CD8-positive, alpha-beta memory T cell (primary cell): Measurements from ENCODE around the gene SPRED2. TPM values are rescaled to one million over a fixed set of nuclear protein-coding genes. Genes with fewer than 3 reads are reported as not detected.

Experiments used
- CTCF ChIA-PET: fragments of 350-600 bp; sonication (Branson Sonifier 250); formaldehyde crosslinking; loops from one replicate; lab custom pipeline; 2021; ENCODE audit warnings: antibody characterized with exemption; lab: Charles Lee
- POLR2A ChIA-PET: fragments of 350-600 bp; sonication (Branson Sonifier 250); formaldehyde crosslinking; loops from one replicate; lab custom pipeline; 2021; ENCODE audit warnings: antibody characterized with exemption; lab: Charles Lee
- DNase-seq, 5 donors: peaks; one replicate each; pipeline versions ENCODE4 v3.0.0 to v3.0.0-alpha.2; 2020 to 2022; ENCODE audit warnings: mixed read lengths in 1 of 5
- H3K27ac ChIP-seq: one replicate; pipeline ENCODE4 v1.7.0; 2013; ENCODE audit warnings: low read depth, mild to moderate bottlenecking, low read length, moderate library complexity
- H3K27me3 ChIP-seq: 2 replicates; pipeline ENCODE4 v1.7.0; 2013; ENCODE audit warnings: low read length, mild to moderate bottlenecking; ENCODE audit not compliant: insufficient read depth, poor library complexity, severe bottlenecking
- H3K36me3 ChIP-seq: 2 replicates; pipeline ENCODE4 v1.7.0; 2013; ENCODE audit warnings: mild to moderate bottlenecking, low read length, moderate library complexity; ENCODE audit not compliant: insufficient read depth
- H3K4me1 ChIP-seq: 2 replicates; pipeline ENCODE4 v1.7.0; 2013; ENCODE audit warnings: mild to moderate bottlenecking, low read length, moderate library complexity; ENCODE audit not compliant: insufficient read depth
- H3K4me3 ChIP-seq: 2 replicates; pipeline ENCODE4 v1.7.0; 2013; ENCODE audit warnings: mild to moderate bottlenecking, low read length
- H3K9me3 ChIP-seq: 2 replicates; pipeline ENCODE4 v1.7.0; 2013; ENCODE audit warnings: mild to moderate bottlenecking, low read length
- H3K27ac Mint-ChIP-seq, 8 donors: one replicate each; pipeline ENCODE4 v1.8.0; 2020 to 2021; ENCODE audit warnings: mixed read lengths in 8 of 8, mild to moderate bottlenecking in 6 of 8, inconsistent platforms in 3 of 8, moderate library complexity in 3 of 8
- H3K27me3 Mint-ChIP-seq, 2 donors: one replicate each; pipeline ENCODE4 v1.8.0; 2020 to 2021; ENCODE audit warnings: mixed read lengths in 2 of 2, mild to moderate bottlenecking in 1 of 2, moderate library complexity in 1 of 2
- H3K36me3 Mint-ChIP-seq, 3 donors: one replicate each; pipeline ENCODE4 v1.8.0; 2020 to 2021; ENCODE audit warnings: mixed read lengths in 3 of 3, inconsistent platforms in 1 of 3, mild to moderate bottlenecking in 1 of 3
- H3K4me1 Mint-ChIP-seq, 3 donors: one replicate each; pipeline ENCODE4 v1.8.0; 2020 to 2021; ENCODE audit warnings: mixed read lengths in 3 of 3, inconsistent platforms in 1 of 3, mild to moderate bottlenecking in 1 of 3
- H3K4me3 Mint-ChIP-seq, 7 donors: one replicate each; pipeline ENCODE4 v1.8.0; 2020 to 2021; ENCODE audit warnings: mixed read lengths in 7 of 7, mild to moderate bottlenecking in 6 of 7, moderate library complexity in 4 of 7, inconsistent platforms in 2 of 7
- H3K9me3 Mint-ChIP-seq, 5 donors: one replicate each; pipeline ENCODE4 v1.8.0; 2020 to 2022; ENCODE audit warnings: mixed read lengths in 5 of 5, mild to moderate bottlenecking in 3 of 5, moderate library complexity in 2 of 5, inconsistent platforms in 1 of 5
- polyA plus RNA-seq: library from polyadenylated mRNA; unstranded; fragments of 300-500 nt; fragmentation: Illumina TruSeq; gene quantifications from one replicate; pipeline ENCODE4 v1.2.3, GENCODE V29; 2021
- total RNA-seq, 2 experiments: library from RNA; stranded (reverse); gene quantifications; one replicate each; pipeline ENCODE4 v1.2.3, GENCODE V29; 2021

The SPRED2 gene
- total RNA-seq = 1 to 10 TPM; 3.0 to 4.0 TPM
- 1.3 TPM for polyA plus RNA-seq

DNA sequence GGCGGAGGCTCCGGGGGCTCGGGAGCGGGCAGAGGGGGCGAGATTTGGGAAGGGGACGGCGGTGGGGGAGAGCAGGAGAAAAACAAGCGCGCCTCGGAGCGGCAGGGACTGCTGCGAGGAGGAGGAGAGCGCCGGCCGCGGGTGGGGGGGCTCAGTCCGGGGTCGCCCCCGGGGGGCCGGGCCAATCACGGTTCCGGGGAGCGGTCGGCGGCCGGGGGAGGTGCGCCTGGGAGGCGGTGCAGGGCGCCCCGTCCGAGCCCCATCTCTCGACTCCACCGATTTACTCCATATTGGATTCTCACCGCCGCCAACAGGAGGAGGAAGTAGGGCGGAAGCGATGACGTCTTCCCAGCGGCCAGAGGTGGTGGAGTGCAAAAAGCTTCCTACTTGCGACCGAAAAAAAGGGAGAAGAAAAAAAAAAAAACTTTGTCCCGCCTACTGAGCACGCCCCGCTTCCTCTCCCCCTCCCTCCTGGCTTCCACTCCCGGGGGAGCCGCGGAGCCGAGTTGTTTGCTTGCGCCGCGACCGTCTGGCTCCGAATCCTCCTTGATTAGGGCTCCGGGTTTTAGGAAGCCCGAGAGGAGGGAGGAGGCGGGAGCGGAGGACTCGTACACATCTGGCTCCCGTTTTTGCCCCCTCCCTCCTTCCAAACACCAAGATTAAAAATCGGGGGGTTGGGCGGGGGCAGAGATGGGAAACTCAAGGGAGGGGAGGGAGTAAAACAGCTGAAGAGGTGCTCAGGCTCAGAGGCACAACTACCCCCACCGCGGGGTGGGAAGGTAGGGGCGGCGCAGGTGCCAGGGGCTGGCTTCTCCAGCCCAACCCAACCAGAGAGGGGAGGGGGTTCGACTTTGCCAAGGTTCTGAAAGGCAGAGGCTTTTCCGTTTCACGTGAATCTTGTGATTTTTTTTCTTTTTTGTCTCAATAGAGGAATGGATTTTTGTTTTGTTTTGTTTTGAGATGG is at the start of gene SPRED2:
TSS of gene SPRED2 (minus strand) at position 373 of the 964 bp plus-strand sequence. CDS start 612 bp downstream, outside the sequence.
- POLR2A ChIA-PET = no interaction called here
- Mint-ChIP-seq H3K4me3 (peak within 1 kb of the TSS; percentile 88 to 97 (median 91)), H3K9me3 (no peaks in the 10 kb centered on the region), H3K27me3 (peaks cover 23 to 33% of the 10 kb centered on the region in 2 donors), H3K4me1 (peaks cover 15 to 31% (median 16%) of the 10 kb centered on the region in 3 donors), H3K27ac (peak within 1 kb of the TSS in 7 of 8 donors; percentile 55 to 97 (median 89)), H3K36me3 (peaks cover 0 to 9% (median 0%) of the 10 kb centered on the region in 3 donors)
- CTCF ChIA-PET = no interaction called here
- H3K9me3 ChIP-seq = no peaks in the 10 kb centered on the region
- no peaks in the 10 kb centered on the region for H3K36me3 ChIP-seq
- DNase-seq = peak; percentile 58 to 79 (median 72)
- peaks cover 15% of the 10 kb centered on the region for H3K27me3 ChIP-seq
- H3K27ac ChIP-seq = peak within 1 kb of the TSS; percentile 60
- H3K4me1 ChIP-seq = peaks cover 19% of the 10 kb centered on the region
- peak within 1 kb of the TSS; percentile 89 for H3K4me3 ChIP-seq

GRCh38 chr2:65481961-65482360 is 49.6 kb upstream of the SPRED2 start:
- no peak for DNase-seq
- Mint-ChIP-seq H3K4me3 (no peak overlapping the region), H3K4me1 (no peaks in the 10 kb centered on the region), H3K27ac (no peak overlapping the region), H3K36me3 (no peaks in the 10 kb centered on the region), H3K27me3 (peaks cover 26 to 27% of the 10 kb centered on the region in 2 donors), H3K9me3 (no peaks in the 10 kb centered on the region)
- Histone ChIP-seq H3K27me3 (no peaks in the 10 kb centered on the region), H3K27ac (no peak overlapping the region), H3K9me3 (no peaks in the 10 kb centered on the region), H3K4me3 (no peak overlapping the region), H3K4me1 (no peaks in the 10 kb centered on the region), H3K36me3 (no peaks in the 10 kb centered on the region)
- POLR2A ChIA-PET = no interaction called here
- CTCF ChIA-PET = no interaction called here

GRCh38 chr2:65479524-65479923 is 47.1 kb upstream of the SPRED2 start:
- Histone ChIP-seq H3K9me3 (no peaks in the 10 kb centered on the region), H3K27ac (no peak overlapping the region), H3K27me3 (no peaks in the 10 kb centered on the region), H3K4me3 (no peak overlapping the region), H3K36me3 (no peaks in the 10 kb centered on the region), H3K4me1 (no peaks in the 10 kb centered on the region)
- no peak for DNase-seq
- no peak overlapping the region for H3K4me3 Mint-ChIP-seq
- peaks cover 0 to 9% (median 0%) of the 10 kb centered on the region in 3 donors for H3K36me3 Mint-ChIP-seq
- H3K27me3 Mint-ChIP-seq = peaks cover 18 to 21% of the 10 kb centered on the region in 2 donors
- no peak overlapping the region for H3K27ac Mint-ChIP-seq
- ChIA-PET CTCF (no interaction called here), POLR2A (no interaction called here)
- H3K4me1 Mint-ChIP-seq = no peaks in the 10 kb centered on the region
- peaks cover 1 to 9% (median 5%) of the 10 kb centered on the region in 5 donors for H3K9me3 Mint-ChIP-seq

DNA sequence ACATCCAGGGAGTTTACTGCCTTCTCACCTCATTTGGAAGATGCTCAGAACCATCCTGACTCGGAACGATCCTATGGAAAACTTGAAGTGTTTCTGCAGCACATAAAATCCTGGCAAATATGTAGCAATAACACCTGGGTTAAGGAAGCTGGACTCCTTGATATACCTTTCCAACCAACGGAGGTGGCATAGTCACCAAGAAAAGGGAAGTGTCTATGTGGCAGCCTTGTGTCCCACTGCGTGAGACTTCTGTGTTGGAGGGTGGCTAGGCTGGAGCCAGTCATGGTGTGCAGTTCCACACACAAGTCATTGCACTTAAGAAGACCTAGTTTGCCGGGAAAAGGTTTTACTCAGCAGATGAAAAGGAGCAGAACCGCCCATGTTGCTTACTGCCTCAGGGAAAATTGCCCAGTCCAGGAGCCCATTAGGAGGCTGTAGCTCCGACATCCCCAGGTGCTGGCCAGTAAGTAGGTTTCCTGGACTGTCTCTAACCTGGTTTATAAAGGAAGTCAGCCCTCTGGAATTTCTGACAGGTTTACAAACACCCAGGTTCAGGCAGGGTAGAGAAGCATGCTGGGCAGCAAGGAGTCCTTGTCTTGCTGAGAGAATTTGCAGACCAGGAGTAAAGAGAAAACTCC is 46.2 kb upstream of the SPRED2 start:
- Mint-ChIP-seq H3K27me3 (peaks cover 13 to 19% of the 10 kb centered on the region in 2 donors), H3K27ac (no peak overlapping the region), H3K36me3 (peaks cover 0 to 15% (median 0%) of the 10 kb centered on the region in 3 donors), H3K4me3 (no peak overlapping the region), H3K4me1 (no peaks in the 10 kb centered on the region), H3K9me3 (peaks cover 4 to 12% (median 7%) of the 10 kb centered on the region in 5 donors)
- Histone ChIP-seq H3K4me1 (no peaks in the 10 kb centered on the region), H3K36me3 (no peaks in the 10 kb centered on the region), H3K9me3 (no peaks in the 10 kb centered on the region), H3K27me3 (no peaks in the 10 kb centered on the region), H3K4me3 (no peak overlapping the region), H3K27ac (no peak overlapping the region)
- POLR2A ChIA-PET = no interaction called here
- CTCF ChIA-PET = no interaction called here
- DNase-seq = no peak

DNA sequence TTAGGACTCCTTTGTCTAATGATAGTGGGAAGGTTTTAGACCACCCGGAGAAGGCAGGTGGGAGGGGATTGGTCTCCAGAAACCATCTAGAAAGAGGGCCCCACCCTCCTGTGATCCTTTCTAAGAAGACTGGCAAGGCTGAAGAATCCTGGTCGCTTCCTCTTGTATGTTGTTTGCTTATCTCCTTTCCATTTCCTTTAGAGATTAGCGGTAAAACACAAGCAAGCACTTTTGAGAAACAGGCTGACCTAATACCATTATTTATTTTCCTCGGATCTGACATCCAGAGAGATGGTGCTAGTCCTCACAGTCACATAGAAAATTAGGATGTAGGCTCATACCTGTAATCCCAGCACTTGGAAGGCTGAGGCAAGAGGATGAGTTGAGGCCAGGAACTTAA is 45.2 kb upstream of the SPRED2 start:
- Mint-ChIP-seq H3K27me3 (peaks cover 10 to 16% of the 10 kb centered on the region in 2 donors), H3K4me3 (no peak overlapping the region), H3K9me3 (peaks cover 4 to 12% (median 7%) of the 10 kb centered on the region in 5 donors), H3K27ac (no peak overlapping the region), H3K36me3 (peaks cover 0 to 15% (median 0%) of the 10 kb centered on the region in 3 donors), H3K4me1 (no peaks in the 10 kb centered on the region)
- POLR2A ChIA-PET = no interaction called here
- H3K9me3 ChIP-seq = no peaks in the 10 kb centered on the region
- H3K27ac ChIP-seq = no peak overlapping the region
- DNase-seq = no peak
- CTCF ChIA-PET = no interaction called here
- H3K4me1 ChIP-seq = no peaks in the 10 kb centered on the region
- H3K36me3 ChIP-seq = no peaks in the 10 kb centered on the region
- H3K27me3 ChIP-seq = no peaks in the 10 kb centered on the region
- H3K4me3 ChIP-seq = no peak overlapping the region

DNA sequence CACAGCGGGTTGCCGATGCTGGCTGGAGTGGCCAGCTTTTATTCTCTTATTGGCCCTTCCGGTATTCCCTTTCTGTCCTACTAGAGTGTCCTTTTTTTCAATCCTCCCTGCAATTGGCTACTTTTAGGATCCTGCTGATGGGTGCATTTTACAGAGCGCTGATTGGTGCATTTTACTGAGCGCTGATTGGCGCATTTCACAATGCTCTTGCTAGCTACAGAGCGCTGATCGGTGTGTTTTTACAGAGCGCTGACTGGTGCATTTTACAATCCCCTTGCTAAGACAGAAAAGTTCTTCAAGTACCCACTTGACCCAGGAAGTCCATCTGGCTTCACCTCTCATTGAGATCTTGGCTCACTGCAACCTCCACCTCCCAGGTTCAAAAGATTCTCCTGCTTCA is 44.4 kb upstream of the SPRED2 start:
- no peak for DNase-seq
- peaks cover 0 to 15% (median 0%) of the 10 kb centered on the region in 3 donors for H3K36me3 Mint-ChIP-seq
- H3K4me3 Mint-ChIP-seq = no peak overlapping the region
- no peak overlapping the region for H3K27ac Mint-ChIP-seq
- ChIA-PET CTCF (no interaction called here), POLR2A (no interaction called here)
- H3K4me3 ChIP-seq = no peak overlapping the region
- peaks cover 9 to 16% of the 10 kb centered on the region in 2 donors for H3K27me3 Mint-ChIP-seq
- H3K27me3 ChIP-seq = no peaks in the 10 kb centered on the region
- H3K36me3 ChIP-seq = no peaks in the 10 kb centered on the region
- H3K9me3 ChIP-seq = no peaks in the 10 kb centered on the region
- no peaks in the 10 kb centered on the region for H3K4me1 Mint-ChIP-seq
- no peaks in the 10 kb centered on the region for H3K4me1 ChIP-seq
- H3K9me3 Mint-ChIP-seq = peaks cover 4 to 12% (median 7%) of the 10 kb centered on the region in 5 donors
- H3K27ac ChIP-seq = no peak overlapping the region

- CTCF ChIA-PET = interaction anchor here (1.6 kb wide), 1 partner anchor 10 kb away, joined by 4 read pairs; no protein-coding TSS in a partner anchor
- H3K4me1 ChIP-seq = no peaks in the 10 kb centered on the region
- Mint-ChIP-seq H3K4me1 (no peaks in the 10 kb centered on the region), H3K36me3 (peaks cover 0 to 15% (median 0%) of the 10 kb centered on the region in 3 donors), H3K4me3 (no peak overlapping the region), H3K27ac (no peak overlapping the region), H3K9me3 (peaks cover 4 to 12% (median 7%) of the 10 kb centered on the region in 5 donors), H3K27me3 (peaks cover 7 to 10% of the 10 kb centered on the region in 2 donors)
- no peak overlapping the region for H3K27ac ChIP-seq
- no peak overlapping the region for H3K4me3 ChIP-seq
- no peaks in the 10 kb centered on the region for H3K36me3 ChIP-seq
- no peak for DNase-seq
- H3K27me3 ChIP-seq = no peaks in the 10 kb centered on the region
- POLR2A ChIA-PET = no interaction called here
- H3K9me3 ChIP-seq = no peaks in the 10 kb centered on the region
These were observed 42.6 kb upstream of the SPRED2 start for GRCh38 chr2:65475000-65475399.
